Activated CD4-positive, alpha-beta T cell treated with anti-CD3 and anti-CD28 coated beads for 36 hours (primary cell): ENCODE results near the gene SLC29A2. TPM values are rescaled to one million over a fixed set of nuclear protein-coding genes. Genes with fewer than 3 reads are reported as not detected.
A peak's percentile ranks its signal among the peaks of the same experiment; 100 is the strongest.

Experiments
- ATAC-seq: fragments of 200-7000 bp; cut with Tn5 transposase; one replicate; pipeline ENCODE4 v1.10.0; 2021; ENCODE audit warnings: mild to moderate bottlenecking, moderate library complexity
- CTCF ChIA-PET: fragments of 350-600 bp; sonication (Branson Sonifier 250); formaldehyde crosslinking; loops from one replicate; lab custom pipeline; 2021; ENCODE audit warnings: antibody characterized with exemption; lab: Charles Lee
- POLR2A ChIA-PET: fragments of 350-600 bp; sonication (Branson Sonifier 250); formaldehyde crosslinking; loops from one replicate; lab custom pipeline; 2021; ENCODE audit warnings: antibody characterized with exemption, inconsistent platforms; lab: Charles Lee
- DNase-seq: peaks from one replicate; pipeline ENCODE4 v3.0.0-alpha.2; 2020
- H3K27ac Mint-ChIP-seq: one replicate; pipeline ENCODE4 v1.8.0; 2021; ENCODE audit warnings: mixed read lengths
- H3K27me3 Mint-ChIP-seq: one replicate; pipeline ENCODE4 v1.8.0; 2021; ENCODE audit warnings: mixed read lengths
- H3K36me3 Mint-ChIP-seq: one replicate; pipeline ENCODE4 v1.8.0; 2021; ENCODE audit warnings: low read depth, mixed read lengths
- H3K4me1 Mint-ChIP-seq: one replicate; pipeline ENCODE4 v1.8.0; 2021; ENCODE audit warnings: mixed read lengths
- H3K4me3 Mint-ChIP-seq: one replicate; pipeline ENCODE4 v1.8.0; 2021; ENCODE audit warnings: mild to moderate bottlenecking, moderate library complexity, mixed read lengths
- H3K9me3 Mint-ChIP-seq: one replicate; pipeline ENCODE4 v1.8.0; 2021; ENCODE audit warnings: low read depth, mixed read lengths
- intact Hi-C, 2 experiments: fragments of 100-400 bp; cut with DNase I in 1 of 2; cut with micrococcal nuclease in 1 of 2; formaldehyde crosslinking; loops; one replicate each; pipeline versions ENCODE4 v1.14.2 to v1.15.1; 2022 to 2024; cut with DNase I, micrococcal nuclease
- total RNA-seq, 2 experiments: library from RNA; stranded (reverse); gene quantifications; one replicate each; pipeline ENCODE4 v1.2.3, GENCODE V29; 2021

SLC29A2 gene
- total RNA-seq, 2 experiments from 2014 or later, result 13.6 to 14.4 TPM

GRCh38 chr11:66346476-66347424 is 24.8 kb downstream of the SLC29A2 start:
- intact Hi-C loops, result loop anchor here (1.0 to 5.0 kb wide), 5 partner anchors 34 to 772 kb away; partner anchors contain the start of genes KDM2A (in 1 of the 2), PACS1 (in 1 of the 2), RBM4B (in 1 of the 2) and SF3B2 (in 1 of the 2)
- peak overlapping the region; percentile 80 for H3K27ac Mint-ChIP-seq
- peaks cover 11% of the 10 kb centered on the region for H3K36me3 Mint-ChIP-seq
- H3K4me1 Mint-ChIP-seq, result peaks cover 42% of the 10 kb centered on the region
- DNase-seq (no peak), ATAC-seq (no peak)
- POLR2A ChIA-PET, result interaction anchor here (0.6 kb wide), 1 partner anchor 15 kb away, joined by 3 read pairs; no protein-coding TSS in a partner anchor
- H3K9me3 Mint-ChIP-seq, result no peaks in the 10 kb centered on the region
- peak overlapping the region; percentile 93 for H3K4me3 Mint-ChIP-seq
- CTCF ChIA-PET, result interaction anchor here (0.6 to 5.0 kb wide), 6 partner anchors 18 to 284 kb away, joined by 3 to 20 read pairs (median 8); partner anchors contain the start of gene SLC29A2
- peaks cover 3% of the 10 kb centered on the region for H3K27me3 Mint-ChIP-seq

GRCh38 chr11:66345316-66345649 is 26.3 kb downstream of the SLC29A2 start:
- no peaks in the 10 kb centered on the region for H3K9me3 Mint-ChIP-seq
- peaks cover 45% of the 10 kb centered on the region for H3K4me1 Mint-ChIP-seq
- H3K27me3 Mint-ChIP-seq, result peaks cover 3% of the 10 kb centered on the region
- peak; percentile 11 for ATAC-seq
- peaks cover 16% of the 10 kb centered on the region for H3K36me3 Mint-ChIP-seq
- H3K27ac Mint-ChIP-seq, result peak overlapping the region; percentile 90
- CTCF ChIA-PET, result interaction anchor here (1.1 to 2.6 kb wide), 8 partner anchors 11 to 486 kb away, joined by 3 to 12 read pairs (median 6); partner anchors contain the start of gene SLC29A2
- DNase-seq, result no peak
- intact Hi-C loops, result loop anchor here (1.0 to 5.0 kb wide), 11 partner anchors 9 to 632 kb away; partner anchors contain the start of genes DPP3 (in 1 of the 2), KAT5 (in 1 of the 2), PACS1 (in 1 of the 2) and PELI3 (in 1 of the 2)
- peak overlapping the region; percentile 93 for H3K4me3 Mint-ChIP-seq
- POLR2A ChIA-PET, result interaction anchor here (0.8 kb wide), 1 partner anchor 27 kb away, joined by 3 read pairs; the partner anchor contains the start of gene SLC29A2

GRCh38 chr11:66344550-66345315 is 26.8 kb downstream of the SLC29A2 start, which contains the start of gene BRMS1:
Gene BRMS1, minus strand, starts transcription at chr11:66345104. Its CDS starts 2,870 bp downstream, at chr11:66342234.
- POLR2A ChIA-PET, result no interaction called here
- Mint-ChIP-seq H3K36me3 (peaks cover 16% of the 10 kb centered on the region), H3K27me3 (peaks cover 3% of the 10 kb centered on the region), H3K27ac (peak within 1 kb of the TSS; percentile 90), H3K9me3 (no peaks in the 10 kb centered on the region), H3K4me3 (peak within 1 kb of the TSS; percentile 93), H3K4me1 (peaks cover 45% of the 10 kb centered on the region)
- intact Hi-C loops, result loop anchor here (1.0 to 5.0 kb wide), 11 partner anchors 8 to 632 kb away; partner anchors contain the start of genes DPP3 (in 1 of the 2), KAT5 (in 1 of the 2), PACS1 (in 1 of the 2) and PELI3 (in 1 of the 2)
- ATAC-seq (peak; percentile 80), DNase-seq (peak; percentile 98)
- CTCF ChIA-PET, result interaction anchor here (0.7 to 3.0 kb wide), 12 partner anchors 9 to 573 kb away, joined by 3 to 12 read pairs (median 4); no protein-coding TSS in a partner anchor

- intact Hi-C loops, result no loop called here
- ChIA-PET POLR2A (no interaction called here), CTCF (interaction anchor here (1.0 to 3.0 kb wide), 5 partner anchors 12 to 59 kb away, joined by 3 to 11 read pairs (median 6); no protein-coding TSS in a partner anchor)
- Mint-ChIP-seq H3K4me1 (peaks cover 39% of the 10 kb centered on the region), H3K4me3 (peak overlapping the region; percentile 93), H3K27ac (no peak overlapping the region), H3K27me3 (peaks cover 3% of the 10 kb centered on the region), H3K9me3 (no peaks in the 10 kb centered on the region), H3K36me3 (peaks cover 23% of the 10 kb centered on the region)
- ATAC-seq (no peak), DNase-seq (no peak)
These were observed 28.4 kb downstream of the SLC29A2 start for GRCh38 chr11:66343176-66343575.

GRCh38 chr11:66341502-66342126 is 29.9 kb downstream of the SLC29A2 start:
- ChIA-PET POLR2A (no interaction called here), CTCF (interaction anchor here (0.5 to 3.0 kb wide), 4 partner anchors 30 to 381 kb away, joined by 3 to 11 read pairs (median 4); no protein-coding TSS in a partner anchor)
- H3K27me3 Mint-ChIP-seq, result no peaks in the 10 kb centered on the region
- peaks cover 26% of the 10 kb centered on the region for H3K36me3 Mint-ChIP-seq
- ATAC-seq (no peak), DNase-seq (no peak)
- intact Hi-C loops, result no loop called here
- no peak overlapping the region for H3K4me3 Mint-ChIP-seq
- no peaks in the 10 kb centered on the region for H3K9me3 Mint-ChIP-seq
- no peak overlapping the region for H3K27ac Mint-ChIP-seq
- peaks cover 47% of the 10 kb centered on the region for H3K4me1 Mint-ChIP-seq

- CTCF ChIA-PET, result interaction anchor here (0.6 kb wide), 1 partner anchor 380 kb away, joined by 5 read pairs; no protein-coding TSS in a partner anchor
These were observed 30.7 kb downstream of the SLC29A2 start for GRCh38 chr11:66340596-66341501.

GRCh38 chr11:66339686-66340483 is 31.7 kb downstream of the SLC29A2 start:
- CTCF ChIA-PET, result interaction anchor here (0.6 kb wide), 1 partner anchor 314 kb away, joined by 3 read pairs; no protein-coding TSS in a partner anchor
- Mint-ChIP-seq H3K9me3 (no peaks in the 10 kb centered on the region), H3K4me3 (no peak overlapping the region), H3K36me3 (peaks cover 26% of the 10 kb centered on the region), H3K4me1 (peaks cover 39% of the 10 kb centered on the region), H3K27me3 (no peaks in the 10 kb centered on the region), H3K27ac (no peak overlapping the region)
- ATAC-seq (no peak), DNase-seq (no peak)
- intact Hi-C loops, result no loop called here
- POLR2A ChIA-PET, result no interaction called here

More at GRCh38 chr11:66340596-66341501, 30.7 kb downstream of the SLC29A2 start:
- ATAC-seq, result no peak
- peaks cover 47% of the 10 kb centered on the region for H3K4me1 Mint-ChIP-seq
- H3K4me3 Mint-ChIP-seq, result no peak overlapping the region
- no peak overlapping the region for H3K27ac Mint-ChIP-seq
- H3K36me3 Mint-ChIP-seq, result peaks cover 26% of the 10 kb centered on the region
- intact Hi-C loops, result no loop called here
- H3K27me3 Mint-ChIP-seq, result no peaks in the 10 kb centered on the region
- no peak for DNase-seq
- H3K9me3 Mint-ChIP-seq, result no peaks in the 10 kb centered on the region
- POLR2A ChIA-PET, result no interaction called here

- no peak overlapping the region for H3K27ac Mint-ChIP-seq
- peaks cover 24% of the 10 kb centered on the region for H3K36me3 Mint-ChIP-seq
- H3K4me3 Mint-ChIP-seq, result no peak overlapping the region
- no peak for DNase-seq
- ChIA-PET POLR2A (no interaction called here), CTCF (interaction anchor here (0.6 kb wide), 1 partner anchor 314 kb away, joined by 3 read pairs; no protein-coding TSS in a partner anchor)
- H3K4me1 Mint-ChIP-seq, result peaks cover 36% of the 10 kb centered on the region
- H3K27me3 Mint-ChIP-seq, result no peaks in the 10 kb centered on the region
- H3K9me3 Mint-ChIP-seq, result no peaks in the 10 kb centered on the region
- no peak for ATAC-seq
- intact Hi-C loops, result no loop called here
These were observed 32.3 kb downstream of the SLC29A2 start for GRCh38 chr11:66339162-66339675.
